ENCODE results near the gene LYL1.

Gene LYL1

GRCh38 chr19:13091400-13092157, 11.1 kb downstream of the LYL1 start:
- no peak for DNase-seq

GRCh38 chr19:13090511-13091231, 12.0 kb downstream of the LYL1 start:
- DNase-seq, result no peak

GRCh38 chr19:13089857-13090507, 12.7 kb downstream of the LYL1 start:
- DNase-seq, result no peak

- no peak for DNase-seq
Observed at GRCh38 chr19:13089139-13089856, 13.4 kb downstream of the LYL1 start.

GRCh38 chr19:13087795-13088537, 14.7 kb downstream of the LYL1 start:
- DNase-seq, result no peak

- DNase-seq, result no peak
Observed at GRCh38 chr19:13087295-13087694, 15.4 kb downstream of the LYL1 start.

GRCh38 chr19:13086341-13086740, 16.3 kb downstream of the LYL1 start:
- DNase-seq, result no peak

GRCh38 chr19:13085666-13086065, 17.0 kb downstream of the LYL1 start:
- no peak for DNase-seq

- DNase-seq, result no peak
Observed at GRCh38 chr19:13083627-13084026, 19.0 kb downstream of the LYL1 start.

- DNase-seq, result no peak
Observed at GRCh38 chr19:13083008-13083404, 19.7 kb downstream of the LYL1 start.

GRCh38 chr19:13082192-13083007, 20.3 kb downstream of the LYL1 start:
- no peak for DNase-seq

- DNase-seq, result no peak
Observed at GRCh38 chr19:13079542-13079986, 23.1 kb downstream of the LYL1 start.

GRCh38 chr19:13078897-13079541, 23.6 kb downstream of the LYL1 start:
- no peak for DNase-seq

- no peak for DNase-seq
Observed at GRCh38 chr19:13078381-13078780, 24.3 kb downstream of the LYL1 start.

- DNase-seq, result no peak
Observed at GRCh38 chr19:13077240-13077639, 25.4 kb downstream of the LYL1 start.

- DNase-seq, result no peak
Observed at GRCh38 chr19:13076787-13077186, 25.9 kb downstream of the LYL1 start.

GRCh38 chr19:13076320-13076719, 26.3 kb downstream of the LYL1 start:
- DNase-seq, result no peak

- DNase-seq, result no peak
Observed at GRCh38 chr19:13074378-13074777, 28.3 kb downstream of the LYL1 start.

GRCh38 chr19:13073263-13073662, 29.4 kb downstream of the LYL1 start:
- DNase-seq, result no peak

- no peak for DNase-seq
Observed at GRCh38 chr19:13072188-13072908, 30.3 kb downstream of the LYL1 start.
